HepG2 (cell line): ENCODE results near the gene ZBTB46. TPM values are rescaled to one million over a fixed set of nuclear protein-coding genes. Genes with fewer than 3 reads are reported as not detected.

Experiments
- ATAC-seq: fragments of 200-7000 bp; cut with Tn5 transposase; 3 replicates; pipeline ENCODE4 v1.9.1; 2020; ENCODE audit warnings: mild to moderate bottlenecking, moderate library complexity
- BruUV-seq: library from RNA; stranded (reverse); fragments of 400-500 nt; replicated peaks from 2 replicates; lab custom pipeline; 2021; lab: Mats Ljungman, UMichigan
- CTCF ChIA-PET: fragments of 300-600 bp; formaldehyde crosslinking; extraction: SDS; loops from one replicate; lab custom pipeline; 2021; ENCODE audit warnings: low total read pairs, inconsistent platforms, low intra/inter-chr PET ratio; lab: Yijun Ruan, JAX
- POLR2A ChIA-PET: fragments of 350-600 bp; sonication (Branson Sonifier 250); formaldehyde crosslinking; loops from one replicate; lab custom pipeline; 2020; ENCODE audit warnings: antibody characterized with exemption, inconsistent platforms; lab: Yijun Ruan, JAX
- DNase-seq: peaks from one replicate; pipeline ENCODE4 v3.0.0-alpha.2; 2015; ENCODE audit warnings: low spot score
- FAIRE-seq: peaks from 3 replicates; lab custom pipeline; 2011; peaks lifted over from hg19 to GRCh38; lab: Jason Lieb, UNC
- H2AFZ ChIP-seq: one replicate; pipeline ENCODE4 v1.6.1; 2011; ENCODE audit warnings: low read length, inconsistent platforms
- H3K27ac ChIP-seq: fragments of 300-600 bp; 3 replicates; pipeline ENCODE4 v1.8.0; 2011; ENCODE audit warnings: mixed run types, mild to moderate bottlenecking, mixed read lengths, low read length, inconsistent platforms; ENCODE audit not compliant: insufficient read depth; ENCODE audit errors: extremely low read length
- H3K27me3 ChIP-seq, 2 experiments: fragments of 200-600 bp in 1 of 2; 2 replicates in 1 of 2; 3 replicates in 1 of 2; pipeline versions ENCODE4 v1.6.0 to v1.8.0; 2011; ENCODE audit warnings: low read length in 2 of 2, mild to moderate bottlenecking in 2 of 2, moderate library complexity in 2 of 2, inconsistent platforms in 1 of 2; ENCODE audit not compliant: insufficient read depth in 2 of 2, control insufficient read depth in 1 of 2
- H3K36me3 ChIP-seq, 2 experiments: fragments of 200-600 bp in 1 of 2; replicated peaks in 1 of 2; 2 replicates in 1 of 2; 3 replicates in 1 of 2; pipeline versions ENCODE4 v1.5.1 to v1.8.0; 2011; ENCODE audit warnings: low read length in 2 of 2, inconsistent platforms in 1 of 2; ENCODE audit not compliant: insufficient read depth in 2 of 2, control insufficient read depth in 1 of 2
- H3K4me1 ChIP-seq: 2 replicates; pipeline ENCODE4 v1.5.1; 2012; ENCODE audit warnings: low read length, inconsistent platforms; ENCODE audit not compliant: insufficient read depth
- H3K4me2 ChIP-seq: 2 replicates; pipeline ENCODE4 v1.6.0; 2011; ENCODE audit warnings: low read depth, low read length, inconsistent platforms
- H3K4me3 ChIP-seq, 3 experiments: fragments of 200-600 bp in 1 of 3; sonication (generic), shearing (Covaris generic) in 1 of 3; replicated peaks in 1 of 3; 2 replicates each; pipeline ENCODE4 v1.5.1; 2011 to 2016; ENCODE audit warnings: low read length in 3 of 3, inconsistent platforms in 2 of 3, low read depth in 2 of 3, mild to moderate bottlenecking in 2 of 3, control low read depth in 1 of 3, mixed read lengths in 1 of 3; ENCODE audit not compliant: insufficient read depth in 1 of 3
- H3K79me2 ChIP-seq: one replicate; pipeline ENCODE4 v1.6.1; 2011; ENCODE audit warnings: low read length, inconsistent platforms; ENCODE audit not compliant: insufficient read depth
- H3K9ac ChIP-seq: 2 replicates; pipeline ENCODE4 v1.6.0; 2011; ENCODE audit warnings: mild to moderate bottlenecking, low read depth, low read length, inconsistent platforms; ENCODE audit not compliant: insufficient read depth
- H3K9me3 ChIP-seq: 2 replicates; pipeline ENCODE4 v1.5.1; 2012; ENCODE audit warnings: mild to moderate bottlenecking, low read length
- H4K20me1 ChIP-seq: 2 replicates; pipeline ENCODE4 v1.6.0; 2011; ENCODE audit warnings: inconsistent platforms, mild to moderate bottlenecking, low read length, moderate library complexity; ENCODE audit not compliant: insufficient read depth
- DMAP1 ChIP-seq: IDR thresholded peaks from 2 replicates; pipeline ENCODE4 v1.6.1; 2016
- EHMT2 ChIP-seq: fragments of 200-600 bp; sonication (generic); IDR thresholded peaks from 2 replicates; pipeline ENCODE4 v1.7.0; 2017; ENCODE audit warnings: antibody characterized with exemption, low read depth, low read length, borderline replicate concordance
- ELF3 ChIP-seq: IDR thresholded peaks from 2 replicates; pipeline ENCODE4 v1.6.1; 2016; ENCODE audit warnings: missing genetic modification reagents, missing compliant biosample characterization
- FOXO1 ChIP-seq: sonication (generic); formaldehyde crosslinking; IDR thresholded peaks from 2 replicates; pipeline ENCODE4 v1.4.0; 2020; ENCODE audit warnings: missing genetic modification reagents
- GTF2F1 ChIP-seq: fragments of 150-350 bp; IDR thresholded peaks from 2 replicates; pipeline ENCODE4 v1.6.1; 2014; ENCODE audit warnings: low read length
- MAFK ChIP-seq, 2 experiments: IDR thresholded peaks in 1 of 2; conservative IDR thresholded peaks in 1 of 2; 2 replicates each; pipeline ENCODE4 v1.6.1; 2011; ENCODE audit warnings: improper control_type of control experiment in 2 of 2, low read length in 2 of 2
- MBD4 ChIP-seq: IDR thresholded peaks from 2 replicates; pipeline ENCODE4 v1.6.1; 2012; ENCODE audit warnings: low read length, inconsistent platforms, borderline replicate concordance
- MED8 ChIP-seq: sonication (generic); formaldehyde crosslinking; IDR thresholded peaks from 2 replicates; pipeline ENCODE4 v1.8.1; 2023; ENCODE audit warnings: mild to moderate bottlenecking, missing genetic modification reagents; ENCODE audit not compliant: insufficient replicate concordance
- MEIS1 ChIP-seq: sonication (generic); formaldehyde crosslinking; IDR thresholded peaks from 2 replicates; pipeline ENCODE4 v1.9.0; 2021; ENCODE audit warnings: mild to moderate bottlenecking, missing genetic modification reagents, moderate library complexity, borderline replicate concordance
- PBX3 ChIP-seq: sonication (generic); formaldehyde crosslinking; IDR thresholded peaks from 2 replicates; pipeline ENCODE4 v1.8.1; 2023; ENCODE audit warnings: missing genetic modification reagents, inconsistent platforms, borderline replicate concordance
- PHF8 ChIP-seq: sonication (generic); formaldehyde crosslinking; IDR thresholded peaks from 2 replicates; pipeline ENCODE4 v1.5.0; 2020; ENCODE audit warnings: missing genetic modification reagents
- SAP130 ChIP-seq: IDR thresholded peaks from 2 replicates; pipeline ENCODE4 v1.6.1; 2016; ENCODE audit warnings: low read depth
- SOX13 ChIP-seq, 3 experiments: fragments of 450-650 bp in 1 of 3; sonication (generic) in 1 of 3; formaldehyde crosslinking in 1 of 3; IDR thresholded peaks in 2 of 3; conservative IDR thresholded peaks in 1 of 3; 2 replicates each; pipeline versions ENCODE4 v1.5.0 to v1.6.1; 2016 to 2020; ENCODE audit warnings: antibody characterized with exemption in 1 of 3, mild to moderate bottlenecking in 1 of 3, missing compliant biosample characterization in 1 of 3, missing genetic modification reagents in 1 of 3, moderate library complexity in 1 of 3
- SRY ChIP-seq: sonication (generic); formaldehyde crosslinking; IDR thresholded peaks from 2 replicates; pipeline ENCODE4 v1.8.0; 2022; ENCODE audit warnings: mild to moderate bottlenecking, missing genetic modification reagents
- ZNF207 ChIP-seq: fragments of 450-650 bp; IDR thresholded peaks from 2 replicates; pipeline ENCODE4 v1.6.1; 2016; ENCODE audit warnings: antibody characterized with exemption, borderline replicate concordance
- ZNF224 ChIP-seq: sonication (generic); formaldehyde crosslinking; IDR thresholded peaks from 2 replicates; pipeline ENCODE4 v1.5.0; 2020; ENCODE audit warnings: mild to moderate bottlenecking, missing genetic modification reagents
- ZNF598 ChIP-seq: sonication (generic); formaldehyde crosslinking; IDR thresholded peaks from 2 replicates; pipeline ENCODE4 v1.5.1; 2020; ENCODE audit warnings: mild to moderate bottlenecking, missing genetic modification reagents, borderline replicate concordance
- ZNF644 ChIP-seq: IDR thresholded peaks from 2 replicates; pipeline ENCODE4 v1.6.1; 2016; ENCODE audit warnings: low read depth
- ZNF883 ChIP-seq: sonication (generic); formaldehyde crosslinking; IDR thresholded peaks from 2 replicates; pipeline ENCODE4 v1.5.1; 2020; ENCODE audit warnings: mild to moderate bottlenecking, missing genetic modification reagents; ENCODE audit errors: not compliant biosample characterization
- ZSCAN30 ChIP-seq: sonication (generic); formaldehyde crosslinking; IDR thresholded peaks from 2 replicates; pipeline ENCODE4 v1.5.0; 2020; ENCODE audit warnings: mild to moderate bottlenecking, missing genetic modification reagents
- WGBS: methylation state at CpG from one replicate; pipeline ENCODE4 v1.1.6; 2017; ENCODE audit warnings: low lambda C conversion rate; 5-methylcytosine and 5-hydroxymethylcytosine counted together
- in situ Hi-C: cut with HindIII; loops from 2 replicates; pipeline ENCODE4 v1.10.0; 2017; ENCODE audit warnings: low pct_unique_long_range_greater_than_20kb; ENCODE audit not compliant: extremely low pct_ligation_motif_present
- intact Hi-C: fragments of 100-400 bp; cut with micrococcal nuclease; formaldehyde crosslinking; loops from one replicate; pipeline ENCODE4 v1.10.0; 2022; ENCODE audit not compliant: unreplicated experiment
- polyA plus RNA-seq, 8 experiments: library from polyadenylated mRNA; depleted of rRNA in 3 of 8; stranded (reverse) in 7 of 8; unstranded in 1 of 8; fragments of >200 nt; fragmentation: Illumina TruSeq in 4 of 8; extraction: Trizol in 4 of 8; gene quantifications; 2 replicates each; pipeline versions ENCODE4 v1.2.1 to v1.2.3, GENCODE V29; 2011 to 2016; ENCODE audit warnings: low read depth in 4 of 8, missing spikeins in 1 of 8, mixed read lengths in 1 of 8; ENCODE audit not compliant: insufficient read depth in 1 of 8
- total RNA-seq, 5 experiments: library from RNA; depleted of rRNA; stranded (reverse); fragments of >200 nt; fragmentation: Illumina TruSeq; extraction: Trizol; gene quantifications; 2 replicates each; pipeline ENCODE4 v1.2.3, GENCODE V29; 2016; ENCODE audit warnings: low read depth in 1 of 5
- TF ChIP-seq, protein P1 (sequence below): sonication (generic); formaldehyde crosslinking; IDR thresholded peaks from 2 replicates; pipeline ENCODE4 v1.5.1; 2020; ENCODE audit warnings: missing genetic modification reagents, mild to moderate bottlenecking, borderline replicate concordance

ZBTB46 gene
- total and polyA plus RNA-seq, 2 of the 13 experiments (the other 11 are each of a cell fraction or from before 2014, with no cell fraction given): 1.6 to 13.5 TPM

DNA sequence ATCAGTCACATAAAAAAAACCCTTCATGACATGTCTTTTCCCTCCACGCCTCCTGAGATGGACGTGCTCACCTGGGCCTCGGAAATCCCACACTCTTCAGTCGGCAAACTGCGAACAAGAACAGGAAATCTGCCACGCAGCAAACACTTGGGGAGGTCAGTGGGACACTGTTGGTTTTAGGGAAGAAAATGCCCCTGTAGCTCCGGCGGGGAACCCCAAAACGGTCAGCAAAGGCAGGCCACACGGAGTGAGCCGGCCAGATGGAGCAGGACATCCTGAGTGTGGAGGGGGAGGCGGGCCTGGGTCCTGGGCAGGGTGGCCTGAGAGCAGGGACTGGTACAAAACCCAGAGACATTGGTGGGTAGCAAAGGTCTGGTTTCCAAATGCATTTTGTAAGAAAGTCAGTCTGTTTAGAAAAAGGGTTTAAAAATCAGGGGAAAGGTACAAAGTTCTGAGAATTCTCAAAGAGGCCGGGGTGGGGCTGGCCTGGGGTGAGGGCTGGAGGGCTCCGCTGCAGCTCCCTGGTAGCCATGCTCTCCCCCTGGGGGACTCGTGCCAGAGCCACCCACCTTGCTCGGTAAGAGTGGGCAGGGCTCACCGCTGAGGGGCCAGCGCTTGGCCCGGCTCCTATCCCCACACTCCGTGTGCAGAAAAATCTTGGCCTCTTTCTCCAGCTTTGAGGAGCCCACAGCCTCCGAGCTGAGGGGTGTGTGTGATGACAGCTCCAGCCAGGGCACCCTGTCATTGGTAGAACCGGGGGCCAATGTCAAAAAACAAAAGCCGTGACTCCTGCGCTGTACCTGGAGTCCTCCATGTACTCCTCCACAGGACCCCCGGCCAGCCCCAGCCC is 86.3 kb downstream of the ZBTB46 start:
- no TSS peak for BruUV-seq
- TF ChIP-seq ZNF224 (CRISPR knock-in tag): no peak
- peak; percentile 29; the same call in 1 of the 2 replicates for TF ChIP-seq PHF8 (CRISPR knock-in tag)
- no peak for TF ChIP-seq ZNF644 (CRISPR knock-in tag)
- TF ChIP-seq PBX3 (CRISPR knock-in tag): no peak
- TF ChIP-seq SAP130: no peak
- TF ChIP-seq ELF3 (CRISPR knock-in tag): no peak
- TF ChIP-seq GTF2F1: no peak
- TF ChIP-seq EHMT2: no peak
- no peak for TF ChIP-seq ZSCAN30 (CRISPR knock-in tag)
- 0 out of 2 replicates have a peak, but pooled peaks have one; percentile 48 for TF ChIP-seq MEIS1 (CRISPR knock-in tag)
- TF ChIP-seq SOX13 (IDR thresholded peaks at IDR 0.05): 0 out of 2 replicates have a peak, but pooled peaks have one; percentile 6
- TF ChIP-seq SOX13 (CRISPR knock-in tag; conservative IDR thresholded peaks at IDR 0.05 in 1 of 2, IDR thresholded peaks at IDR 0.05 in 1 of 2): no peak
- TF ChIP-seq FOXO1 (CRISPR knock-in tag): no peak
- no peak for TF ChIP-seq ZNF883 (CRISPR knock-in tag)
- TF ChIP-seq MAFK (conservative IDR thresholded peaks at IDR 0.05 in 1 of 2, IDR thresholded peaks at IDR 0.05 in 1 of 2; ENCODE audit: low read length in 2 of 2): no peak
- TF ChIP-seq MED8 (CRISPR knock-in tag): no peak
- TF ChIP-seq SRY (CRISPR knock-in tag): no peak
- TF ChIP-seq MBD4: no peak
- no peak for TF ChIP-seq DMAP1 (CRISPR knock-in tag)
- TF ChIP-seq ZNF598: no peak
- no peak for TF ChIP-seq ZNF207
- TF ChIP-seq, protein P1, sequence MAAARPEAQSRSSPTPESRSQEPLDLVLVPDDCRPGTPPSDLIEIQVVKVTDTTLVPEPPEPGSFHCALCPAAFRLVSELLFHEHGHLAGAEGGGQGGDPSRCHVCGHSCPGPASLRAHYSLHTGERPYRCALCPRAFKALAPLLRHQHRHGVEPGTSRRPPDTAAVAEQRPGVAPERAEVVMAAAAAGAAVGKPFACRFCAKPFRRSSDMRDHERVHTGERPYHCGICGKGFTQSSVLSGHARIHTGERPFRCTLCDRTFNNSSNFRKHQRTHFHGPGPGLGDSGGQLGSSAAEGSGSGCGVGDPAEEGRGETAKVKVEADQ: no peak

More for the DNA sequence above, 86.3 kb downstream of the ZBTB46 start:
- Histone ChIP-seq H3K4me2 (peak overlapping the region; percentile 77), H3K36me3 (peaks cover 17 to 27% of the 10 kb centered on the region in 2 experiments), H4K20me1 (no peaks in the 10 kb centered on the region), H2AFZ (no peak overlapping the region), H3K4me1 (peaks cover 76% of the 10 kb centered on the region), H3K4me3 (peak overlapping the region; percentile 3 to 55 (median 29); a peak in 3 of 6 replicates), H3K9me3 (no peaks in the 10 kb centered on the region), H3K79me2 (peaks cover 11% of the 10 kb centered on the region), H3K27ac (peak overlapping the region; percentile 49), H3K9ac (peak overlapping the region; percentile 43), H3K27me3 (no peaks in the 10 kb centered on the region)
- POLR2A ChIA-PET: interaction anchor here (0.9 to 2.7 kb wide), 9 partner anchors 11 to 212 kb away, joined by 3 to 9 read pairs (median 5); partner anchors contain the start of genes ARFRP1, STMN3, TPD52L2 and UCKL1
- CTCF ChIA-PET: interaction anchor here (0.6 kb wide), 1 partner anchor 32 kb away, joined by 3 read pairs; no protein-coding TSS in a partner anchor
- FAIRE-seq (peak; percentile 21), DNase-seq (peak; percentile 53), ATAC-seq (peak; percentile 1)
- 26% methylated on average over 22 of the region's 25 CpGs for WGBS
- in situ Hi-C loops (loop anchor here (5.0 kb wide), 1 partner anchor 37 kb away; the partner anchor contains the start of genes ARFRP1 and ZGPAT), intact Hi-C loops (loop anchor here (10.0 kb wide), 1 partner anchor 120 kb away; the partner anchor contains the start of genes ABHD16B and TPD52L2)
